Retinal pigment epithelial cell (primary cell): Measurements from ENCODE around the gene CCL4.
"Not testable (repeated sequence)": the region's sequence is repeated elsewhere in the genome, so short reads cannot be mapped to it uniquely, and the experiment has no call there.

Source experiments
- DNase-seq: peaks from one replicate; pipeline ENCODE4 v3.0.0-alpha.2; 2010; ENCODE audit warnings: low read depth
- H3K4me3 ChIP-seq: 2 replicates; pipeline ENCODE4 v1.5.1; 2011; ENCODE audit warnings: mild to moderate bottlenecking, low read length, control low read depth, moderate library complexity
- CTCF ChIP-seq: conservative IDR thresholded peaks from 2 replicates; pipeline ENCODE4 v1.5.1; 2011; ENCODE audit warnings: low read depth, low read length, control low read depth, inconsistent platforms

The CCL4 gene

DNA sequence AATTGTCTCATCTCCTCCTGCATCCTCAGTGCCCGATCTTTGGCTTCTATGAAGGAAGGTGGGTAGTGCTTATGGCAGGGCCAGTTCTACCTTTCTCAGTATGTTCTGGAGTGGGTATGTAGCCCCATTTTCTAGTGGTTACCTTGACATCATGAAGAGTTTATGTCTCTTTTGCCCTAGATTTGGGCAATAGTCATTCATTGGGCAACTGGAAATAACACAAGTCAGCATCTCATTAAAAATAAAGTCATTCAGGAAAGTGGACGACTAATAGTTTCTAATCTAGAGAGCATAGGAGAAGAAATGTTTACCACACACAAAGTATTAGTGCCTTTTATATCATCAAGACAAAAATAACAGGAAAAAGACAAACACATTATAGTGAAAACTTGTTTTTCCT is 19.9 kb upstream of the CCL4 start:
- not testable (repeated sequence) for H3K4me3 ChIP-seq, DNase-seq

GRCh38 chr17:36085765-36086164 is 17.9 kb upstream of the CCL4 start:
- H3K4me3 ChIP-seq: no peak overlapping the region

GRCh38 chr17:36086791-36087190 is 16.8 kb upstream of the CCL4 start:
- no peak overlapping the region for H3K4me3 ChIP-seq
- TF ChIP-seq CTCF: no peak
- no peak for DNase-seq

More at GRCh38 chr17:36085765-36086164, 17.9 kb upstream of the CCL4 start:
- no peak for TF ChIP-seq CTCF
- no peak for DNase-seq

GRCh38 chr17:36087471-36087870 is 16.2 kb upstream of the CCL4 start:
- H3K4me3 ChIP-seq, DNase-seq: not testable (repeated sequence)

GRCh38 chr17:36087897-36088572 is 15.6 kb upstream of the CCL4 start:
- not testable (repeated sequence) for H3K4me3 ChIP-seq, DNase-seq

GRCh38 chr17:36088670-36089338 is 14.8 kb upstream of the CCL4 start:
- no peak for TF ChIP-seq CTCF
- H3K4me3 ChIP-seq: no peak overlapping the region
- no peak for DNase-seq

DNA sequence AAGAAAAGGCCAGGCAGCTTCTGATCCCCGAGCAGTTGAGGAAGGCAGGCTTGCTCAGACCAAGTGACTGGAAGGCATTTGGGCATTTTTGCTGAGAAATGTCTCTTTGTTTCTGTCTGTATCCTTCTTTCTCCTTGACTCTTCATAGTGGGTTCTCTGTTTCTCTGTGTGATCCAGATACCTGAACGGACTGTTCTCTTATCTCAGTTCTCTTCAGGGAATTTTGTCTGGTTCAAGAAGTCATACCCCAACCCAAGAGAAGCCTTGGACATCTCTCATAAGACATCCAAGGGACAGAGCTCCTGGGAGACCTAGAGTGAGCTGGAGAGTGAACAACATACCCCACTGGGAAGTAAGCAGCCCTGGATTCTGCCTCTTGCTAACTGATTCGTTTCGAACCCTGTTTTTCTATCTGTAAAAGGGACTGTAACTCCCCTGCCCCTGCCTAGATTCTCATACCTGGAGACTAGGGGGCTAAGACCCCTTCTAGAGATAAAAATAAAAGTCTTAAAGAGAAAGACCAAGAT is 14.2 kb upstream of the CCL4 start:
- no peak for DNase-seq
- TF ChIP-seq CTCF: no peak
- no peak overlapping the region for H3K4me3 ChIP-seq

DNA sequence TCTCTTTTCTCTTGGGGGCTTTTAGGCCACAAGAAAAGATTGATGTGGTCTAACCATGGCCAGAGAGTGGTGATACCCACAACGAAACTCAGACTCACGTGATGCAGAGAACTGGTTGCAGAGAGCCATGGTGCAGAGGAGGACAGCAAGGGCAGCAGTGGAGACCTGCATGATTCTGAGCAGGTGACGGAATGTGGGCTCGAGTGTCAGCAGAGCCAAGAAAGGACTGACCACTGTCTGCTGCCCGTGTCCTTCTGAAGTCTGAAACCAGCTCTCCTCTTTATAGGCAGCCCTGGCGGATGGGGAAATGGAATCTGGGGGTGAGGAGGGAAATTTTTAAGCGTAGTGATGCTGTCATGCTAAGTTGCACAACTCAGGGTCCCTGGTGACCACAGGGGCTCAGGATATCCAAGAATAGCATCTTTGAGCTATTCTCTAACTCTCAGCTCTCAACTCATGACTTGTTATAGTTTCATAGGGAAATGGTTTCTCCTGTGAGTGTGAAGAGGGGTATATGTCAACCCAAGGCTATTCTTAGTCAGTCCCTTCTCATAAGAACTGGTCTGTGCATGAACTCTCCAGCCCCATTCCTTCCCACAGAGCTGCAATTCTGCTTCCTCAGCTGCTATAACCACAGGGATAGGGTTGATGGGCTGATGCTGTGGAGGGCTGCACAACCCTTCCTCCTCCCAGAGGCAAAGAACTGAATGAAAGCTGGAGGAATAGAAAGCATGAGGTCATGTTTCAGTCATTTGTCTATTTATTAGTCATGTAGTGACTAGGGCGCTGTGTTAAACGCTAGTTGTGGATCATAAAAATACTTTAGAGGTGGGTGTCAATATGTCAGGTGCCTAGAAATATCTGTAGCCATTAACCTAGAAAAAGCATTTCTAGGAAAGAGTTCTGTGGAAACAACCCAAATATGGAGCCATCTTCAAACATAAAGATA is 13.5 kb upstream of the CCL4 start, which contains the start of gene CCL3:
Gene CCL3, minus strand, starts transcription at position 256 of the 949 bp plus-strand sequence. Its CDS starts 85 bp downstream, at position 171.
- H3K4me3 ChIP-seq: no peak within 1 kb of the TSS
- TF ChIP-seq CTCF: no peak
- DNase-seq: no peak
